ENCODE measurements around the gene G2E3.
"Not testable (repeated sequence)": the region's sequence is repeated elsewhere in the genome, so short reads cannot be mapped to it uniquely, and the experiment has no call there.

G2E3 gene

DNA sequence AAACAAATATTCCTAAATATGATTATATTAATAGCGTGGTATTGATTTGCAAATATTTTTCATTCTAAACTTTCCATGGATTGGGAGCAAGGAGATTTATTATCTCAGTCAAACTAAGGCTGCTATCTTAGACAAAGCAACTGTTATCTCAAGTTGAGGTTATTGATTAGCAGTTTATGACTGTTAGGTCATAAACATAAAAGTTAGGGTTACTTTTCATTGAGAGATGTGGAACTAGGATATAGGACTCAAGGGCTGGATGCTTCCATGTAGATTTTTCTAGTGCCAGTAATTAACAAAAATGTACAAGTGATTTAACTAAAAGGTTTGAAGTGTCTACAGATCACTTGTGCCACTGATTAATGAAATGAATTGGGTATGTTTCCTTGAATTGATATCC, 82.2 kb downstream of the G2E3 start:
- H3K4me2 ChIP-seq (ENCODE audit: low read length): no peak overlapping the region
- no peak overlapping the region for H3K4me3 ChIP-seq (ENCODE audit: low read length)
- no peaks in the 10 kb centered on the region for H4K20me1 ChIP-seq (ENCODE audit: insufficient read depth, low read length)
- H3K4me1 ChIP-seq (ENCODE audit: low read length): peaks cover 8% of the 10 kb centered on the region
- TF ChIP-seq, protein P1, sequence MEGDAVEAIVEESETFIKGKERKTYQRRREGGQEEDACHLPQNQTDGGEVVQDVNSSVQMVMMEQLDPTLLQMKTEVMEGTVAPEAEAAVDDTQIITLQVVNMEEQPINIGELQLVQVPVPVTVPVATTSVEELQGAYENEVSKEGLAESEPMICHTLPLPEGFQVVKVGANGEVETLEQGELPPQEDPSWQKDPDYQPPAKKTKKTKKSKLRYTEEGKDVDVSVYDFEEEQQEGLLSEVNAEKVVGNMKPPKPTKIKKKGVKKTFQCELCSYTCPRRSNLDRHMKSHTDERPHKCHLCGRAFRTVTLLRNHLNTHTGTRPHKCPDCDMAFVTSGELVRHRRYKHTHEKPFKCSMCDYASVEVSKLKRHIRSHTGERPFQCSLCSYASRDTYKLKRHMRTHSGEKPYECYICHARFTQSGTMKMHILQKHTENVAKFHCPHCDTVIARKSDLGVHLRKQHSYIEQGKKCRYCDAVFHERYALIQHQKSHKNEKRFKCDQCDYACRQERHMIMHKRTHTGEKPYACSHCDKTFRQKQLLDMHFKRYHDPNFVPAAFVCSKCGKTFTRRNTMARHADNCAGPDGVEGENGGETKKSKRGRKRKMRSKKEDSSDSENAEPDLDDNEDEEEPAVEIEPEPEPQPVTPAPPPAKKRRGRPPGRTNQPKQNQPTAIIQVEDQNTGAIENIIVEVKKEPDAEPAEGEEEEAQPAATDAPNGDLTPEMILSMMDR (IDR thresholded peaks at IDR 0.05; ENCODE audit: low read depth, low read length): no peak
- TF ChIP-seq EZH2phosphoT487 (IDR thresholded peaks at IDR 0.05; ENCODE audit: low read depth): no peak
- no peaks in the 10 kb centered on the region for H3K27me3 ChIP-seq (ENCODE audit: low read depth, low read length)
- H2AFZ ChIP-seq (ENCODE audit: low read depth, low read length): no peak overlapping the region
- no peak overlapping the region for H3K9ac ChIP-seq (ENCODE audit: low read length)
- H3K27ac ChIP-seq (ENCODE audit: low read length): no peak overlapping the region
- H3K79me2 ChIP-seq (ENCODE audit: low read length): peaks cover 10% of the 10 kb centered on the region
- H3K36me3 ChIP-seq (replicated peaks; ENCODE audit: low read depth, low read length): peaks cover 50% of the 10 kb centered on the region
- H3K9me3 ChIP-seq (ENCODE audit: insufficient read depth, low read length): no peaks in the 10 kb centered on the region

GRCh38 chr14:30644462-30644861, 85.5 kb downstream of the G2E3 start:
- H4K20me1 ChIP-seq (ENCODE audit: insufficient read depth, low read length); H3K4me1 ChIP-seq (ENCODE audit: low read length); H2AFZ ChIP-seq (ENCODE audit: low read depth, low read length); H3K27ac ChIP-seq (ENCODE audit: low read length); H3K9ac ChIP-seq (ENCODE audit: low read length); H3K4me3 ChIP-seq (ENCODE audit: low read length); H3K79me2 ChIP-seq (ENCODE audit: low read length); H3K9me3 ChIP-seq (ENCODE audit: insufficient read depth, low read length); H3K4me2 ChIP-seq (ENCODE audit: low read length); H3K27me3 ChIP-seq (ENCODE audit: low read depth, low read length): not testable (repeated sequence)
- peaks cover 43% of the 10 kb centered on the region for H3K36me3 ChIP-seq (replicated peaks; ENCODE audit: low read depth, low read length)

GRCh38 chr14:30645600-30645999, 86.6 kb downstream of the G2E3 start:
- Histone ChIP-seq H3K36me3 (replicated peaks; ENCODE audit: low read depth, low read length) (peaks cover 36% of the 10 kb centered on the region), H3K9me3 (ENCODE audit: insufficient read depth, low read length) (no peaks in the 10 kb centered on the region), H2AFZ (ENCODE audit: low read depth, low read length) (no peak overlapping the region), H3K79me2 (ENCODE audit: low read length) (peaks cover 10% of the 10 kb centered on the region), H3K27me3 (ENCODE audit: low read depth, low read length) (no peaks in the 10 kb centered on the region), H3K27ac (ENCODE audit: low read length) (no peak overlapping the region), H3K9ac (ENCODE audit: low read length) (no peak overlapping the region), H3K4me3 (ENCODE audit: low read length) (no peak overlapping the region), H4K20me1 (ENCODE audit: insufficient read depth, low read length) (no peaks in the 10 kb centered on the region), H3K4me1 (ENCODE audit: low read length) (no peaks in the 10 kb centered on the region), H3K4me2 (ENCODE audit: low read length) (no peak overlapping the region)
- TF ChIP-seq, protein P1 (IDR thresholded peaks at IDR 0.05; ENCODE audit: low read depth, low read length): no peak
- no peak for TF ChIP-seq EZH2phosphoT487 (IDR thresholded peaks at IDR 0.05; ENCODE audit: low read depth)

GRCh38 chr14:30648471-30648870, 89.5 kb downstream of the G2E3 start:
- Histone ChIP-seq H4K20me1 (ENCODE audit: insufficient read depth, low read length) (no peaks in the 10 kb centered on the region), H3K27me3 (ENCODE audit: low read depth, low read length) (no peaks in the 10 kb centered on the region), H3K36me3 (replicated peaks; ENCODE audit: low read depth, low read length) (peaks cover 34% of the 10 kb centered on the region), H2AFZ (ENCODE audit: low read depth, low read length) (no peak overlapping the region), H3K79me2 (ENCODE audit: low read length) (peaks cover 10% of the 10 kb centered on the region), H3K9me3 (ENCODE audit: insufficient read depth, low read length) (no peaks in the 10 kb centered on the region), H3K4me2 (ENCODE audit: low read length) (no peak overlapping the region), H3K4me3 (ENCODE audit: low read length) (no peak overlapping the region), H3K9ac (ENCODE audit: low read length) (no peak overlapping the region), H3K4me1 (ENCODE audit: low read length) (no peaks in the 10 kb centered on the region), H3K27ac (ENCODE audit: low read length) (no peak overlapping the region)
- TF ChIP-seq, protein P1 (IDR thresholded peaks at IDR 0.05; ENCODE audit: low read depth, low read length): no peak
- TF ChIP-seq EZH2phosphoT487 (IDR thresholded peaks at IDR 0.05; ENCODE audit: low read depth): no peak

- H3K36me3 ChIP-seq (replicated peaks; ENCODE audit: low read depth, low read length): peaks cover 27% of the 10 kb centered on the region
- no peaks in the 10 kb centered on the region for H3K9me3 ChIP-seq (ENCODE audit: insufficient read depth, low read length)
- TF ChIP-seq, protein P1 (IDR thresholded peaks at IDR 0.05; ENCODE audit: low read depth, low read length): no peak
- no peak for TF ChIP-seq EZH2phosphoT487 (IDR thresholded peaks at IDR 0.05; ENCODE audit: low read depth)
- H3K9ac ChIP-seq (ENCODE audit: low read length): no peak overlapping the region
- H2AFZ ChIP-seq (ENCODE audit: low read depth, low read length): no peak overlapping the region
- H3K4me1 ChIP-seq (ENCODE audit: low read length): no peaks in the 10 kb centered on the region
- H3K4me2 ChIP-seq (ENCODE audit: low read length): no peak overlapping the region
- H3K79me2 ChIP-seq (ENCODE audit: low read length): no peaks in the 10 kb centered on the region
- no peaks in the 10 kb centered on the region for H3K27me3 ChIP-seq (ENCODE audit: low read depth, low read length)
- no peak overlapping the region for H3K27ac ChIP-seq (ENCODE audit: low read length)
- H4K20me1 ChIP-seq (ENCODE audit: insufficient read depth, low read length): no peaks in the 10 kb centered on the region
- H3K4me3 ChIP-seq (ENCODE audit: low read length): no peak overlapping the region
Observed at GRCh38 chr14:30651937-30652336, 93.0 kb downstream of the G2E3 start.
